ENCODE measurements around the gene MFAP5.

The MFAP5 gene, protein sequence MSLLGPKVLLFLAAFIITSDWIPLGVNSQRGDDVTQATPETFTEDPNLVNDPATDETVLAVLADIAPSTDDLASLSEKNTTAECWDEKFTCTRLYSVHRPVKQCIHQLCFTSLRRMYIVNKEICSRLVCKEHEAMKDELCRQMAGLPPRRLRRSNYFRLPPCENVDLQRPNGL

DNA sequence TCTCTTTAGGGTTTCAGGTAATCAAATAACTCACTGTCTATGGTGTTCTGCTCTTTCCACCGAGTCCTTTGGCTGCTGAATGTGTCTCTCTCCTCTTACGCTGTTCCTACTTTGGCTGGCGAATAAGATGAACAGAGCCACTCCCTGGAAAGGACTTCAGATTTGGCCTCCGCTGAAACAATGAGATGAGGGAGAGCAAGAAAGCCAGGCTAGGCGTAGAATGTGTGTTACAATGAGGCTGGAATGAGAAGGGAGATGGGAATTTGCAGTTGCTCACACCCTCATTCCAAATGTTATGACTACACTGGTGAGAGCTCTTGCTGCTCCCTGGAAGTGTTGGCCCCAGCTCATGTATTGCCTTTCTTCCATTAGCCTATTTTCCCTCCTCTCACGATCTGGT, at the start of gene MFAP5:
MFAP5 (minus strand) TSS at position 234 of the 400 bp plus-strand sequence. CDS start 722 bp downstream, outside the sequence.
- no peak for DNase-seq (ENCODE audit: low spot score)

DNA sequence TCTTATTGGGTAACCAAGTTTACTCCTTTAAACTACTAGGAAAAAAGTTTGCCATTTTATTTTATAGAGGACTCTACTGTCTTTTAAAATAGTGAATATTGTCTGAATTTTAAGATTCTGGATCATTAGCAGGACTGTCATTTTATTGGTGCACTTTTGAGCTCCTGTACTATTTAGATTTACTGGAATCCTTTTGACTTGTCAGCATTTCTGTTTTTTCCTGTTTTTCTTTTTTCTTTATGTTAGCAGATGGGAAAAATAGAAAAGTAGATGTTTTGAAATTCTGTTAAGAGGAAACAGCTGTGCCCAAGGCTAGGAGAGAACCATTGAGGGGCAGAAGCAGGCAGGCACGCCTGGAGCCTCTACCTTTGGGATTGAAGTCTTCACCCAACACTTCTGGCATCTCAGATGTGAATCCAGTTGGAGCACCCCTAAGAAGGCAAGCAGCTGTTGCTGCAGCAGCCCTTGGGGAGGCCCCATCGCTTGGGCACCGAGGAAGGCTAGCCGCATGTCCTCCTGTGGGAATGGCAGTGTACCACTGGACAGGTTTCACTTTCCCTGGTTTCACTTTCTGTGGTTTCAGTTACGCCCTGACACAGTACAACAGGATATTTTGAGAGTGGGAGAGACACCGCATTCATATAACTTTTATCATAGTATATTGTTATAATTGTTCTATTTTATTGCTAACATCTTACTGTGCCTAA, 46.7 kb upstream of the MFAP5 start:
- peak; percentile 57 for DNase-seq (ENCODE audit: low spot score)

DNA sequence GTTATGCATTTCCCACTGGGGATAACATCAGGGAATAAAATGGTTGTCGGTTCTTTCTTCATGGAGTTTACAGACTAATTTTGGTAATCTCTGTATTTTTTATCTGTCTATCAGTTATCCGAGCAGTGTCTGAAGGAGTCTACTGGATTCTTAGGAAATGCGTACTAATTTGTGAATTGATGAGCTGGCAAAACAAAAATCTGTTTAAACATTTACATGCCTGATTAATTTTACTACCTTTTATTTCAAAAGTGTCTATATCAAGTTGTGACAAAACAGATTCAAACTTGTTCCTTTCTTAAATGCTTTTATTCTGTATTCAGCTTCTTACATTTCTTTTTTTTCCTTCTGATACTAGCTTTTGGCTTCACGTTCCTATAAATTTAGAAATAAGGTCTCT, 39.5 kb upstream of the MFAP5 start:
- no peak for DNase-seq (ENCODE audit: low spot score)

DNA sequence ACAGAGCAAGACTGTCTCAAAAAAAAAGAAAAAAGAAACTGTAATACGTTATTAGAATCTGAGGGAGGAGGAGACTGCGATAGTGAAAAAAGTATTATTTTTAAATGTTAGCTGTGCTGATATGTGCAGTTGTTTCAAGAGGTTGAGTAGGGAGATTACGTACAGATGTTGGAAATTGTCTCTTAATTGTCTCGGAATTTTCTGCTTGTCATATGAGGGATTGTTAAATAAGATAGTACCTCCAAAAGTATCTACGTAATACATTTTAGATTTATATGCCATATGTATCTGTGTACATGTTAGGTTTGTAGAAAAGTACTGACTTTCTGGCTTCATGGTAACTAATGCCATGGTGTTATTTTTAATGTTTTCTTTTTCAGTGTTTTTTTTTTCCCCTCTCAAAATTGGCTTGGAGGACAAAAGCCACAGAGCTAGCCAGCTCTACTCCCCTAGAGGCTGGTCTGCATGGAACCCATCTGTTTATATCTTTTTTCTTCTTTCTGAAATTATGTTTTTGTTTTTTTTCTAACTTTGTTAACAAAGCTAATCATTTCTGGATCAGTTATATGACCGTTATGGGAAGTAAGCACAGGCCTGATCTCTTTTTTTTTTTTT, 38.5 kb upstream of the MFAP5 start:
- DNase-seq (ENCODE audit: low spot score), result no peak

DNA sequence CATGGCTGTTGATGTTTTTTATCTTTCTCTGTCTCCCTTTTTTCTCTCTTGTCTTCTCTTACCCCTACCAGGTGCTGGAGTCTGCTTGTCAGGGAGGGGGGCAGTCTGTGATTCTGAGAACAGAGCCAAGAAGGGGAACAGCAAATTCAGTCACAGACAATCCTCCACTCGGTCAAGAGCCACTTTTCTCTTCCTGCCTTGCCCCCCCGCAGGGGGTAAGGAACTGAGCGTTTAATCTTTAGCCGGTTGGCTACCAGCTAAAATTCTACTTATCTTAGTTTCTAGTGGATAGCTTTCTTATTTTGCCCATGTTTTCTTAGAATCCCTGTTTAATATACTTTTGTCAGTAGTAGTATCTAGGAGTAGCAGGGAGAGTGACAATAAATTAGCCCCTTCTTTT, 37.1 kb upstream of the MFAP5 start:
- peak; percentile 40 for DNase-seq (ENCODE audit: low spot score)

DNA sequence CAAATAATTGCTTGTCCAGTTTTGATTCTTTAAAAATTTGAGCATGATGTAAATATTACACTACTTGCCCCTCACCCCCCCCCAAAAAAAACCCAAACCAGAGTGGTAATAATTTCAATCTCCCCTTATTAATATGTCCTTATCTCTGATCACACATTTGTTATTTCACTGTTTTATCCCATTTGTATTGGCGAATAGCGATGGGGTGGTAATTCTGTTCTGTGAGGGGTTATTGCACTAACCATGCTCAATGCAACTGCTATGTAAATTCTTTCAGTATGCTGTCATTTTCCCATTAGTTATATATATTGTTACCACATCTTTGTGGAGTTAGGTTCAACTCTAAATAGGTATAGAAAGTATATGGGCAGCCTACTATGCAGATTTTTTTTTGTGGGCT, 36.3 kb upstream of the MFAP5 start:
- DNase-seq (ENCODE audit: low spot score), result no peak

DNA sequence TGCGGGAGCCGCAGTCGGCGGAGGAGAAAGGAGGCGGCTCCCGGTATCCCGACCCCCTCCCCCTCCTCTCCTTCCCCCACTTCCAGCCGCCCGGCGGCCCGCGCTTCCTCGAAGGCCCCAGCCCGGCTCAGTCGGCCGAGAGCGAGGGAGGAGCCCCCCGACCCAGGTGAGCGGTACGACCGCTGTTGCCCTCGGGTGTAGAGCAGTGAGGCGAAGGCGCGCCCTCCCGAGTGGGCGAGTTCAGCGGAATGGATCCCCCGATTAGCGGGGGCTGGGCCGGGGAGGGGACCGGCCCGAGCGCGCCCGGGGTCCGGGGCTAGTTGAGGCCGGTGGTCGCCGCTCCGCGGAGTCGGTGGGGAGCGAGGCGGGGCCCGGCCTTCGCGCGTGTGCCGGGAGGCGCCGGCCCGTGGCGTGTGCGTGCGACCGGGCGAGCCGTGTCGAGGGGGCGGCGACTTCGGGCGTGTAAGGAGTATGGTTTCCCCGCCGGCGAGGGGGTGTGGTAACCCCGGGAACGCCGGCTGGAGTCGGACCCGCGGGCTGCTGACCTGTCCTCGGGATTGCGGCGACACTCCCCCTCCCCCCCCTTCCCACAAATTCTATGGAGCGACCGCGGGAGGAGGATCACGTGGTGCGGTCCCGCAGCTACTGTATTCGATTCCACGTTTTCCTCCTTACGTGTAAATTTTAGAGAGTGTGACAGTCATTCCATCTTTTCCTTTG, 35.7 kb upstream of the MFAP5 start:
- DNase-seq (ENCODE audit: low spot score), result peak; percentile 49

DNA sequence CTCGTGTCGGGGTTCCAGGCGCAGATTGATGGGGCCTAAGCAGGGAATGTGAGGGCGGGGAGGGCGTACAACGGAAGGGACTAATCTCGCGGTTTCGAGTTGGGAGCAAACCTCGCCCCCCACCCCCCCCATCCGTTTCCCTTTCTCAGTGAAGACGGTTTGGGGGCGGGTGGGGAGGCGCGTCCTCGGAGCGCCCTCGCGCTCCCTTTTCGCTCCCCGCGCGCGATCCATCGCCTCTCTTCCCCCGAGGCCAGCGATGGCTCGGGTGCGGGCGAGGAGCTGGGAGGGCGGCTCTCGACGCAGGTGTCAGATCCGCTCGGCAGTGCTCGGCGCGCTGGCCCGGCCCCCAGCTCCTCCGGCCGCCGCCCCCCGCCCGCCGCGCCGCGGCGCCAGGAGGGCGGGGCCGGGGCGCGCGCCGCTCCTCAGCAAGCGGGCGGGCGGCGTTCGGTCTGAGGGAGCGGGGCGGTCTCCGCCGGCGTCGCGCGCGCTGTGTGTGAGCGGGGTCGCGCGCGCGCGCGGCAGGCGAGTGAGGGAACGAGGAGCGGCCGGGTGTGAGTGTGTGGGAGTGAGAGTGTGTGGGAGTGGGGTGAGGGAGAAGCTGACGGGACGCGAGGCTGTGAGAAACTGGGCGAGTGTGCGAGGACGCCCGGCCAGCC, 35.0 kb upstream of the MFAP5 start, which contains the start of gene RIMKLB:
RIMKLB (plus strand) TSS at position 516 of the 656 bp plus-strand sequence. CDS start 15,876 bp downstream, outside the sequence.
- peak; percentile 56 for DNase-seq (ENCODE audit: low spot score)

DNA sequence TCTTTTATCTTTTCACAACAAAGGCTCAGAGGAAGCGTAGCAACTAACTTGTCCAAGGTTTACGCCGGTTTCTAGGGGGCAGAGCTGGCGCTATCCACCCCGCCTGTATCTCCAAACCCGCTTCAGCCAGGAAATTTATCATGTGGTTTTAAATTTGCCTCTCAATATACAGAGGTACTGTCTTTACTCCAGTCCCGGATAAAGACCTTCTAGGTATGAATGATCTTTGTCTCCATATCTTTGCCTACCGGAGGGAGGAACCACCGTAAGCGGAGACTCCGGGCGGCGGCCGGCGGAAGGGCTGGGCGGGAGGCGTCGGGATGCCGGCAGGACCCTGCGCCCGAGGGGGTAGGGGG, 34.5 kb upstream of the MFAP5 start:
- DNase-seq (ENCODE audit: low spot score), result no peak

DNA sequence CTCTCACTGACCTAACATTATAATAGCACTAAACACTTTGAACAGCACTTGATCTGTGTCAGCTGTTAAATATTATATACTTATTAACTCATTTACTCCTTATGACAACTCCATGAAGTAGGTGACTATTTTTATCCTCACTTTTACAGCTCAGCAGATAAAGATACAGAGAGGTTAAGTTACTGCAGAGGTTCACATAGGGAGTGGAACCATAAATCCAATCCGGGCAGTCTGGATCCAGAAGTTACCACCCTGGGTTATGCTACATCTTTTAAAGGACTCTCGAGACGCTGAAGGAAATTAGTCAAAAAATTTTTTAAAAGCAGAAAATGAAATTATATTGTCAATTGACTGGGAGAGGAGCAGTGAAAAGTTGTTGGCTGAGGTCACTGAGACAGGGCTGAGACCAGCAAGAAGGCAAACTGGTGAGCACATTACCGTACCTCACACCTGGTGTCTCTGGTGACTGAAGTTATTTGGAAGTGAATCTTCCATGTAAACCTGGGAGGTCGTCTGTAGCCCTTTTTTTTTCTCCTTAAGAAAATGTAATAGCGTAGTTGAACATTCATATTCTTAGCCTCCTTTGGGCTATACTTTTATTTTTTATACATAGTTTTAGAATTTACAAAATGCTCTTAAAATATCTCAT, 33.9 kb upstream of the MFAP5 start:
- DNase-seq (ENCODE audit: low spot score), result no peak

DNA sequence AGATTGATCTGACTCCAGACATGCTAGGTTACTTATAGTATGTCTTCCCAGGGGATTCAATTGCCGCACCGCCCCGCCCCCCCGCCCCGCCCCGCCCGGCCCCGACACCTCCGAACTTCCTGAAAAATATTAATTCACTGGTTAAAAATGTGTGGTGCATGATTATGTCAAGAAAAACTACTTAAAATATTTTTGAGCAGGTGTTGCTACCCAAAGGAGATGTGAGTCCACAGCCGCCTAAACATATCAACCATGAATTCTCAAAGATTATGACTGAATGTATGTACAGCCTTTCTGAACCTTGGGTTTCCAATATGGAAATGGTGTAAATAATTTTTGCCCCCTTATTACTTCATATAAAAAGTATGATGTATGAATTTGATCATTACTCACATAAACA, 32.5 kb upstream of the MFAP5 start:
- DNase-seq (ENCODE audit: low spot score), result no peak

DNA sequence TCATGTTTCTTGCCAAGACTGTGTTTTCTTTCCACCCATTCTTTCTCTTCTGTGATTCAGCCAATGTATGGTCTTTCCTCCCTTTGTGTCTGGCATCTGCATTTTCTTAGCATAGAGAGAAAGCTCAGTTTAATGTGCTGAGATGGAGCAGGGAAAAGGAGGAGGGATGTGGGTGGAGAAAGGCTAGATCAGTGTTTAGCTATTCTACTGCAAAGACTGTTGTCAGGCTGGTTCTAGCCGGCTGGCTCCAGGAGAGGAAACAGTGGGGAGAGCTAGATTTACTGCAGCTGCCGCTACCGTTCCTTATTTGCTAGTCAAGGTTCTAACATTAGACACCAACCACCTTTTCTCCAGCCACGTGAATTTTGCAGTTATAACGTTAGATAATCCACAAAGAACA, 29.9 kb upstream of the MFAP5 start:
- no peak for DNase-seq (ENCODE audit: low spot score)

DNA sequence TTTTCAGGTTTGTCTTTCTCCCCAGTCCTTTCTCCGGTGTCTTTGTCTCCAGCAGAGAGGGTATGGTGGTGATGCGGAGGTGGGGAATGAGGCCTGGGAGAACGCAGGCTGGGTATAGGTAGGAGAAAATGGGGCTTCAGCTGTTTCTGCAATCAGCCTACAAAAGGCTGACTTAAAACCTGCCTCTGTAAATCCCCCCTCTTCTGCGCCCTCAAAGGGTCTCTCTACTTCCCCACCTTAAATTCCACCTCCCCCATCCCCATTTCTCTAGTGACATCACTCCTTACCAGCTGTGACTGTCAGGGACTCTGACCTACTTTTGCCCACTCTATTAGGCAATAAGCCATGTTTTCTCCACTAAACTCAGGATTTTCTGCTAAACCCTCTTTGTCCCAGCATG, 27.1 kb upstream of the MFAP5 start:
- no peak for DNase-seq (ENCODE audit: low spot score)

DNA sequence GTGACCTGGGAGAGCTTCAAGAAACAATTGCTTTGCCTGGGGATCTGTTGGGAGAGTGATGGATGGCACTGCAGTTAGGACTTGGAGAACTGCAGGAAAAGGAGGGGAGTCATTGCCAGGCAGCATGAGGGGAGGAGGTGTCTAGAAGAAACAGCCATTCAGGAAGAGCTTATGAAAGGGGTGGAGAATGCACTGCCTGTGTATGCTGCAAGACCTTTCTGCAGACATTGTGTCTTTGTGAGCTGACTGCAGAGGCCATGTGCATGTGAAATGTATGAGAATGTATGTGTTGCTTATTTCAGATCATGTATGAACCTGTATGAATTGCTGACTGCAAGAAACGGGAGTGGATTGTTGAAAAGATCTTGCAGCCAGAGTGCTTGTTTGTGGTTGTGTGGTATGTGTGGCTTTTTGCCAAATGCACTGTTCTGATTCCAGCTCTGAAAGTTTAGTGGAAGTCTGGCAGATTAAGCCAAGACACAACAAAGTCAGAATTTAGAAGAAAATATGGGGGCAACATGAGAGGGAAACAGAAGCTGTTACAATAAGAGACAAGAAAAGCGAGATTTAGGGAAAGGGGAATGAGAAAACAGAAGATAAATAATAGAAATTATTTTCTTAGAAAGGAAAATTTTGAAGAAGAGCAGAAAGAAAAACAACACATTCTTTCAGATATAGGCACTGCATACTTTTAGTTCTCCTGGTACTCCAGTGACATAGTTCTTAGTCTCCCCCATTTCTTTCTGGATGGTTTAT, 25.4 kb upstream of the MFAP5 start:
- no peak for DNase-seq (ENCODE audit: low spot score)

DNA sequence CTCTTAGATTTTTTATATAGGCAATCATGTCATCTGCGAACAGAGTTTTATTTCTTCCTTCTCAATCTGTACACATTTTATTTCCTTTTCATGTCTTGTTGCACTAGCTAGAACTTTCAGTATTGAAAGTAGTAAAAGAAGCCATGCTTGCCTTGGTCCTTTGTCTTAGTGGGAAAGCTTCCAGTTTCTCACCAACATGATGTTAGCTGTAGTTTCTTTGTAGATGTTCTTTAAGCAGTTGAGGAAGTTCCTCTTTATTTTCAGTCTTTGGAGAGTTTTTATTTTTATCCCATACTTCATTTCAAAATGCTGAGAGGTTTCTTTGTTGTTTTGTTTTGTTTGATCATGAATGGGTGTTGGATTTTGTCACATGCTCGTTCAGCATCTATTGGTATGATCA, 22.4 kb upstream of the MFAP5 start:
- DNase-seq (ENCODE audit: low spot score), result no peak

DNA sequence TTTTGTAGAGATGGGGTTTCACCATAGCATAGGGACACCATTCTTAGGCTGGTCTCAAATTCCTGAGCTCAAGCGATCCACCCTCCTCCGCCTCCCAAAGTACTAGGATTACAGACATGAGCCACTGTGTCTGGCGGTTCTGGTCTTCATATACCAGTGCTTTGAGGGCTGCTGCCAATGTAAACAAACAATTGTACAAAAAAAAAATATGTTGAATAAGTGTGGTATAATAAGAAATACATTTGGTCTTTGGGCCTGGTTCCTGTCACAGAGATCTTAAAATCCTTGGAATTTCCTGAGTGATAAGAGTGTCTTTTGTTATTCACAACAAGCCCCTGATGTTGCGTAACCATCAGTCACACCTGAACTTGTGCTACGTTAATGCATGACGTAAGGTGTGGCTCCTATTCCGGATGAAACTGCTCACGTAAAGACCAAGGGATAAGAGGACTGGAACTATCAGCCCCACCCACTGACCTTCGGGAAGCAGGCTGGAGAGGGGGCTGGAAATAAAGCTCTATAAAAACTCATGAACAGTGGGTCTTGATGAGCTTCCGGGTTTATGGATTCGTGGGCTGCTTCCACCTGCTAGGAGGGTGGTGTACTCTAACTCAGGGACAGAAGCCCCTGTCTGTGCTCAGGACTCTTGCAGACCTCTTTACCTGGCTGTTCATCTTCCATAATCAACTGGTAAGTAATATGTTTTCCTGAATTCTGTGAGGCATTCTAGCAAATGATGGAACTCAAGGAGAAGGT, 18.7 kb upstream of the MFAP5 start:
- DNase-seq (ENCODE audit: low spot score), result no peak

DNA sequence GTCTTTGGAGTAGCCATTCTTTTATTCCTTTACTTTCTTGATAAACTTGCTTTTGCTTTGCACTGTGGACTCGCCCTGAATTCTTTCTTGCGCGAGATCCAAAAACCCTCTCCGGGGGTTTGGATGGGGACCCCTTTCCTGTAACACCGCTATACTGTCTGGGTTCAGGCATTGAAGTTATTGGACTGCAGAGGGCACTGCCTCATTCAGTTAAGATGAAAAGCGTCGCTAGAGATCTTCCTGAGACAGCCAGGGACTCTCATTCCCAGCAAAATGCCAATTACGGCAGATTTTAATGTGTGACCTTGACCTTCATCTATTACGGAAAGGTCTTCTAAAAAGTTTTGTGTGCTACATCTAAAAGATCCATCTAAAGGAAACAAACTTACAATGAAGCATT, 17.9 kb upstream of the MFAP5 start:
- DNase-seq (ENCODE audit: low spot score), result no peak

DNA sequence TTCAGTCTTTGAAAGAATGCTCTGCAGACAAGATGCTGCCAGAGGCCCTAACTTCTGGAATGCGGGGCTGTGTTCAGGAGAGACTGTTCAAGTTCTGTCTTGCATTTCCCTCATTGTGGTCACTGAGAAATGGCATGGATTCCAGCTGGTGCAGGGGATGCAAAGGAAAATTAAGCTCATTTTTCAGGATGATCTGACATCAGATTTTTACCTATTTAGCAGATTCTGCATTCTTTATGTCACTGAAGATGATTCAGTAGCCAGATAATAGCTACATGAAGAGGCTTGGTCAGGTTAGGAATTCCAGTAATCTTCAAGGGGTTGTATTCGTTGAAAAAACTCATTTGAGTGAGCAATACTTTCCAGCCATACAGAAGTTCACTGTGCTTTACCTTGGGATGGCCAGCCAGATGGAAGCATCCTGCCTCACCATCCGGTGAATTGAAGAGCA, 16.1 kb upstream of the MFAP5 start:
- no peak for DNase-seq (ENCODE audit: low spot score)

DNA sequence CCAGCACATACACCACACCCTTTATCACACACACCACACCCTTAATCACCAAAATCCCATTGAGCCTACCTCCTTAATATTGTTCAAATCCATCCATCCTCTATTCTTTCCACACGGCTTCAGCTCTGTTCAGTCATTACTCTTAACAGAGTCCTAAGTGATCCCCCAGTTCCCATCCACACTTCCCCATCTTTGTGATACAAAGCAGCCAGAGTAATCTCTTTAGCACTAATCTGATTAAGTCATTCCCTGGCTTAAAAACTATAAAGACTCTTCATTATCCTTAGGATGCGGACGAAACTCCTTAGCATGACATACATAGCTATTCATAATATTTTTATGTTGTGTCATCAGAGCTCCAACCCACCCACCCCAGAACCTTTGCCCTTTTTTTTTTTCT, 14.7 kb upstream of the MFAP5 start:
- no peak for DNase-seq (ENCODE audit: low spot score)

DNA sequence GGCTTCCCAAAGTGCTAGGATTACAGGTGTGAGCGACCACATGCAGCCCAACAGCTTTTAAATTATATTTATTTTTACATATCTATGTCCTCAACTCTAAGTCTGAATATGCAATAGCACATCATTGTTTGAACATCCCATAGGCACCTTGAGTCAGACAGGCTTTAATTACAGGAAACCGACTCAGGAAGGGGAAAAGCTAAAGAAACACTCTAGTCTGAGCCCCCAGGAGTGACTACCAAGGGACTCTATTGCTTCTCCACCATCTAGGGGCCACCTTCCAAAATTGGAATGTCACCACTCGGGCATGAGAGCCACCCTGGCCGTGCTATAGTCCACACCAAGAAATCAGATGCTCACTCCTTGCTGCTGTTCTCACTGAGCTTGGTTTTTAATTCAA, 14.0 kb upstream of the MFAP5 start:
- no peak for DNase-seq (ENCODE audit: low spot score)
